Stimulated activated CD4-positive, alpha-beta T cell treated with anti-CD3 and anti-CD28 coated beads, Interleukin-4, amount 100 ng/mL, for 24 hours (primary cell): Measurements from ENCODE around the gene MYO19.
"Not testable (repeated sequence)": the region's sequence is repeated elsewhere in the genome, so short reads cannot be mapped to it uniquely, and the experiment has no call there.

Source experiments
- DNase-seq: peaks from one replicate; pipeline ENCODE4 v3.0.0-alpha.2; 2020

The MYO19 gene

GRCh38 chr17:36496018-36496789, 38.5 kb downstream of the MYO19 start:
- DNase-seq = no peak

DNA sequence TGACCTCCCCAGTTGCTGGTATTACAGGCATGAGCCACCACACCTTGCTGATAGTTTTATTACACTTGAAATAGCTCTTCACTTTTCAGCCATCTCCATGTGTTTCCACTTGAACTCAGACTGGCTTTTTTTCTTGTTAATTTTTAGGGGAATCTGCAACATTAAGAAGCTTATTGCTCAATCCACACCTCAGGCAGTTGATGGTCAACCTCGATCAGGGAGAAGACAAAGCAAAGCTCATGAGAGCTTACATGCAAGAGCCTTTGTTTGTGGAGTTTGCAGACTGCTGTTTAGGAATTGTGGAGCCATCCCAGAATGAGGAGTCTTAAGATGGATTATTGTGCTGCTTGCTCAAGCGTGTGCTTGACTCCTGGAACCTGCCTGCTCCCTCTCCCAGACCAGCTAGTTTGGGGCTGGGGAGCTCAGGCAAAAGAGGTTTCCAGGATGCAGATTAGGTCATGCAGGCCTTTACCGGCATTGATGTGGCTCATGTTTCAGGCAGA, 39.5 kb downstream of the MYO19 start:
- no peak for DNase-seq

DNA sequence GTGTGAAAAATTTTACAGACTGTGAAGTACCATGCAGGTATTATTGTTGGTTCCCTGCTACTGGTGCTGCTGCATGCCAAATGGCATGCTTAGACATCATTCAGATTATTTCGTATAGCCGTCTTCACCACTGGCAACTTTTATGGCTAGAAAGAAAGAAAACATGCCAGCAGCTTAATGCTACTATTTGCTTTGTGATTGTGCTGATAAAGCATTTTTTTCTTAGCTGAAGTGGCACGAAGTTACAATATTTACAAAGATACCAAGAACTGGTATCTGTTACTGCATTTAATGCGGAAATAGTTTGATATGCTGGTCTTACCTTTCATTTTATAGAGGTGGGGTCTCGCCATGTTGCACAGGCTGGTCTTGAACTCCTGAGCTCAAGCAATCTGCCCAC, 40.0 kb downstream of the MYO19 start:
- DNase-seq = no peak

- DNase-seq = no peak
These were observed 40.7 kb downstream of the MYO19 start for GRCh38 chr17:36493956-36494355.

DNA sequence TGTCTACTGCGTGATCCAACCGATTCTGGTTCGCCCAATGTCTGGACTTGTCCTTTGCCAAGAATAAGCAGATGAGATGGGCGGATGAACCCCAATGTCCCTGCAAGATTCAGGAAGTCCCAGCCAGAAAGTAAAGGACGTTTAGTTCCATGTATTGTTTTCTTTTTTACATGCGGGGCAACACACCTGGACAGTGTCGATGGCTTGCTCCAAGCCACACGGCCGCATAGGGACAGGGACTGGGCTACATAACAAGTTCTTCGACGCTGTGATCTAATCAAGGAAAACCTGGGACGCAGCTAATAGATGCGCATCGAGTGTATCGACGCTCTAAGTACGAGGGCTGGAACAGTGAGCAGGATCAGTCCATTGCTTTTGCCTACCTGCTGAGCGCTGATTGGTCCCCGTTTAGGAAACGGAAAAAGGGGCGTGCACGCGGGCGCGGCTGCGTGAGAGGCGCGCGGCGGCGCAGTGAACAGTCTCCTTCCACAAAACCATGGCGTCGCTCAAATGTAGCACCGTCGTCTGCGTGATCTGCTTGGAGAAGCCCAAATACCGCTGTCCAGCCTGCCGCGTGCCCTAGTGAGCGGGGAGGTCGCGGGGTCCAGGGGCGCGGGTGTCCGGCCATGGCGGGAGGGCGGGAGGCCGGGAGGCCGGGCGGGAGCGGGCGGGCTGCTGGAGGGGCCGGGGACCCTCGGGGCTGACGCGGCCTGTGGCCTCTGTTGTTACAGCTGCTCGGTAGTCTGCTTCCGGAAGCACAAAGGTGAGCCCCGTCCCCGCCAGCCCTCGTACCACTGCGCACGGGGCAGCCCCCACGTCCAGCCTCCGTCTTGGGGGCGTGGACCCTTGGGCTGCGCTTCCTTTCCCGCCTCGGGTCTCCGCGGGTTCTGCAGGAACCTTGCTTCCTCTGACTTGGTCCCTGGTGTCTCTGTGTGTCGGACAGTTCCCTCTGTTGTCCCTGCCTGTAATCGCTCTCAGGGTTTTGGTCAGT, 48.2 kb downstream of the MYO19 start, which contains the start of gene ZNHIT3:
Gene ZNHIT3 (plus strand): TSS at position 478 of the 991 bp plus-strand sequence. CDS start 19 bp downstream, at position 497.
- DNase-seq = peak; percentile 93

DNA sequence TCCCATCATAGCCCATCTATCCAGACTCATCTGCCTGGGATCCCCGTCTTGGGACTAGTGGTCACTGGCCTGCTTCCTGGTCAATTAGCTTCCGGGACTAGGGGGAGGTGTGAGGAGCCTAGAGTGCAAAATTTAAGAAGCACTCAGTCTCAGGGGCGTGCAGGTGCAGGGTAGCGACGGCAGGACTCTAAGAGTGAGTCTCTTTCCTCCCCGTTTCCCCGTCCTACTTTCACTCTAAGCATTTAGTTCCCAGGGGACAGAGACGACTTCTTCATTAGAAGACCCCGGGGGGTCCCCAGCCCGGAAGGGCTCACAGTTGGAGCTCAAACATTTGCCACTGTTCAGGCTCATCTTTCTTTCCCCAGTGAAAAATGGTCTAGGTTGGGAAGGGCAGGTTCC, 48.9 kb downstream of the MYO19 start:
- DNase-seq = no peak

- no peak for DNase-seq
These were observed 49.6 kb downstream of the MYO19 start for GRCh38 chr17:36485027-36485426.

DNA sequence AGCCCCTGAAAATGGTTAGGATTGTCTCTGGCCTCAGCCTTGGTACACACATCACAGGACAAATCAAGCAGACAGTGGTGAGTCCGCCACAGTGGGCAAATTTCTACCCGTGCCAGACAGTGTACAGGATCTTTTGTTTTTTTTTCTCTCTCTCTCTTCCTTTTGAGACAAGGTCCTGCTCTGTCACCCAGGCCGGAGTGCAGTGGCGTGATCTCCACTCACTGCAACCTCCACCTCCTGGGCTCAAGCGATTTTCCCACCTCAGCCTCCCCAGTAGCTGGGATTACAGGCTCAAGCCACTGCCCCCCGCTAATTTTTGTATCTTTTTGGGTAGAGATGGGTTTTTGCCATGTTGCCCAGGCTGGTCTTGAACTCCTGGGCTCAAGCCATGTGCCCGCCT, 50.6 kb downstream of the MYO19 start:
- not testable (repeated sequence) for DNase-seq

GRCh38 chr17:36482611-36483504, 51.8 kb downstream of the MYO19 start:
- DNase-seq = peak; percentile 84

DNA sequence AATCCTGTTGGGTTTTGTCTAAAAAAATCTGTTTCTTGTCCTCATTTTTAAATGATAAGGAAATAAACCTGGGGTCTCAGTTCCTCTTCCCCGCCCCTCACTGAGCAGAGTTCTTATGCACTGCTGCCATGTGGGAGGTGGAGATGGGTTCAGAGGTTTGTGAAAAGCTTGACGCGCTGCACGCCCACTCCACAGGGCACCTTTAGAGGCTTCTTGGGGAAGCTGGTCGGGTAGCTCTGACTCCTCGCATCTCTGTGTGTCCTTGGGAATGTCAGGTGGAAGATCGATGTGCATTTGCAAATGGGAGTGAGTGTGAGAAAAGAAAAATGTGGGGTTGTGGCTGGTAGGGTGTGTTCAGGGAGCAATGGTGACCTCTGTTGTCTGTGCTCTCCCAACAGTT, 52.8 kb downstream of the MYO19 start:
- no peak for DNase-seq

GRCh38 chr17:36475346-36475970, 59.2 kb downstream of the MYO19 start:
- no peak for DNase-seq

DNA sequence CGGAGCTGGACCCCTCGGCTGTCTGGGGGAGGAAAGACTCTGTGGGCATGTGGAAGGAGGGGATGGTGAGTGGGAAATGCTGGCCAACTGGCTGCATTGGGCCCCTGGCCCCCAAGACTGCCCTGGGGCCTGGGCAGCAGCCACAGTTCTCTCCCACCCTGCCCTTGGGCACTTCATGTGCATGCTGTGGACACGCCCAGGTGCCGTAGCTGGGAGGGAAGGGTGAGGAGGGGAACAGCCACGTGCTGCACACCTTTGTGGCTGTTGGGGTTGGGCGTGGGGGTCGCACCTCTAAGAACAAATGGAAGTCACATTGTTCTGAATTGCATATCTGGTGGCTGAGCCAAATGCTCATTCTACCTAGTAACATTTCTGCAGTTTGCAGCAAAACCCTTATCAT, 60.1 kb downstream of the MYO19 start:
- no peak for DNase-seq

DNA sequence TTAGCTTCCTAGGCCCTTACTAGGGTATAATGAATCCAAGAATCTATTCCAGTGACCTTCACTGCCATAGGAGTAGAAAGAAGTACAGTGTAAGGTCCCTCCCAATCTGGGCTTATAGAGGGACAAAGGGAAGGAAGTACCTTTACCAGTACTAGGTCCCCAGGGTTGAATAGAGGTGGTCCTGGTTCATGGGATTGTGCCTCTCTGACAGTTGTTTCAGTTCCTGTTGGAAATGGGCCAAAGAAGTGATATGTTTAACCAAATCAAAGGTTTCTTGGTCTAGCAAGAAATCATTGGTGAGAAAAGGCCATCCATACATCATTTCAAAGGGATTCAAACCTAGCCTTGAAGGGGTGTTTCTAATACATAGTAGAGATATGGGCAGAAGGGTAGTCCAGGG, 64.2 kb downstream of the MYO19 start:
- DNase-seq = no peak

GRCh38 chr17:36469733-36470132, 64.9 kb downstream of the MYO19 start:
- DNase-seq = no peak

GRCh38 chr17:36468903-36469635, 65.6 kb downstream of the MYO19 start:
- no peak for DNase-seq

GRCh38 chr17:36464765-36465088, 69.9 kb downstream of the MYO19 start:
- no peak for DNase-seq

DNA sequence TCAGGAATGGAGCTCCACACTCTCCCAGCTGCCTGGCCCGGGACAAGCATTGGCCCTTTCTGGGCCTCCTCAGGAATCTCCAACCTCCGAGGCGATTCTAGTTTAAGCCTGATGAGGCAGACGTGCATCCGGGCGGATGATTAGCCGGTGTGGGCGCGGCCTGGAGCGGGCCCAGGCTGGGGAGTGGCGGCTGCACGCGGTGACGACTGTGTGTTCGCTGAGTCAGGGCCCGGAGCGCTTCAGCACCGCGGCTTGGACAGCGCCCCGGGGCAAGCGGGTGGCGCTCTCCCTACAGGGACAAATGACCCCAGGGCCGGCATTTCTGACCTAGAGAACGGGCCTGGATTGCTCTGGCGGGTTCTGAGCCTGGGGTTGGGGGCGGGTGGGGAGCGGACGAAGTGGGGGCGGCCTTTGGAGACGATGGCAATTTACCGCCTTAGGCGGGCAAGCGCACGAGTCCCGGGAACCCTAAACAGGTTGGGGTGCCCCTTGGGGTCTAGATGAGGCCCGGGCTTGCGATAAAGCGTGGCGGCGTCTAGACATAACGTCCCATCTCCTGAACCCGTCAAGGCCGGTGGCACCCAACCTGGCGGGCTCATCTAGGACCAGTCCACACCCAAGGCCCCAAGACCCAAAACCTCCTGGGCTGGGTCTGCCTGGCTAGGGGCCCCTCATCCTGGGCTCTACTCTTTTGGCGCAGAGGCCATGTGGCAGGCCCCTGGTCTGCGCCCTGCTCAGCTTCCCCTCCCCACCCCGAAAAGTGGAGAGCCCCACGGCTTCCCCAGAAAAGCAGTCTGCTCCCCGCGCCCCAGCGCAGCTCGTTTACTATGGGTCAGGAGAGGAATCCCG, 70.5 kb downstream of the MYO19 start:
- peak; percentile 51 for DNase-seq

- DNase-seq = no peak
These were observed 73.1 kb downstream of the MYO19 start for GRCh38 chr17:36461330-36462110.

GRCh38 chr17:36460265-36460937, 74.3 kb downstream of the MYO19 start:
- no peak for DNase-seq
